Stimulated activated CD4-positive, alpha-beta T cell treated with anti-CD3 and anti-CD28 coated beads, Interleukin-2, amount 100 ng/mL, for 4 hours (primary cell): Measurements from ENCODE around the gene POMT2.

Experiments used
- DNase-seq: peaks from one replicate; pipeline ENCODE4 v3.0.0-alpha.2; 2020; ENCODE audit warnings: low read depth

POMT2 gene

GRCh38 chr14:77238356-77238755 lies 82.3 kb downstream of the POMT2 start:
- DNase-seq: no peak

- no peak for DNase-seq
Observed at GRCh38 chr14:77236814-77237213, 83.9 kb downstream of the POMT2 start.

GRCh38 chr14:77231721-77232120 lies 89.0 kb downstream of the POMT2 start:
- no peak for DNase-seq

GRCh38 chr14:77230914-77231313 lies 89.8 kb downstream of the POMT2 start:
- no peak for DNase-seq

- no peak for DNase-seq
Observed at GRCh38 chr14:77228056-77228455, 92.6 kb downstream of the POMT2 start.

- no peak for DNase-seq
Observed at GRCh38 chr14:77225892-77226557, 94.7 kb downstream of the POMT2 start.

- DNase-seq: no peak
Observed at GRCh38 chr14:77225254-77225653, 95.4 kb downstream of the POMT2 start.
